HG03432 (cell line): ENCODE results near the gene GATAD2A.
A peak's percentile ranks its signal among the peaks of the same experiment; 100 is the strongest.
"Not testable (repeated sequence)": the region's sequence is repeated elsewhere in the genome, so short reads cannot be mapped to it uniquely, and the experiment has no call there.

Experiments used
- ATAC-seq: cut with Tn5 transposase; IDR thresholded peaks from one replicate; pipeline ENCODE4 v1.9.1; 2021; ENCODE audit warnings: mild to moderate bottlenecking, moderate library complexity; ENCODE audit not compliant: unreplicated experiment

The GATAD2A gene

DNA sequence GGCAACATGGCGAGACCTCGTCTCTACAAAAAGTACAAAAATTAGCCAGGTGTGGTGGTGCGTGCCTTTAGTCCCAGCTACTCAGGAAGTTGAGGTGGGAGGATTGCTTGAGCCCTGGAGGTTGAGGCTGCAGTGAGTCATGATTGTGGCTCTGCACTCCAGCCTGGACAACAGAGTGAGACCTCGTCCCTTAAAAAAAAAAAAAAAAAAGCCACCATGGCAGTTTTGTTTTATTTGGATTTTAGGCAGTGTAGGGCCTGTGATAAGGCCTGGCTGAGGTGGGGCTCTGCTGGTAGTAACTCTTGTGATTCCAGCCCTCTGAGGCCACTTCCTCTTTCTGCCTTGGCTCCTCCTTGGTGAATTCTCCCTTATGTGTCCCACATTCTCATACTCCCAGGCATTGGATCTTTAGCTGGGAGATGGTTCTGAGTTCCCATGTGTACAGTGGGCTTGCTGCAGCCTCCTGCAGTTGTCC, 39.2 kb downstream of the GATAD2A start:
- peak; percentile 42 for ATAC-seq

DNA sequence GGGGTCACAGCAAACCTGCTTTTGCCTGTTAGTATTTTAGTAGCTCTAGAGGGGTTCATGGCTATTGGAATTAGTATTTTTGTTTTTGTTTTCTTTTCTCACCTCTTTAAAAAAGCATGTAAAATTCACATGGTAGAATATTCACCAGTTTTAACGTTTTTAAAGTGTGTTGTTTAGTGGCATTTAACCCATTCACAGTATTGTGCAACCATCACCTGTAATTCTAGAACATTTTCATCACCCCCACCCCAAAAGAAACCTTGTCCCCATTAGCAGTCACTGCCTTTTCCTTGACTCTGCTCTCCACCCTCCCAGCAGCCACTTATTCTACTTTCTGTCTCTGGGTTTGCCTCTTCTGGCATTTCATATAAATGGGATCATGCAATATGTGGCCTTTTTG, 39.8 kb downstream of the GATAD2A start:
- no peak for ATAC-seq

DNA sequence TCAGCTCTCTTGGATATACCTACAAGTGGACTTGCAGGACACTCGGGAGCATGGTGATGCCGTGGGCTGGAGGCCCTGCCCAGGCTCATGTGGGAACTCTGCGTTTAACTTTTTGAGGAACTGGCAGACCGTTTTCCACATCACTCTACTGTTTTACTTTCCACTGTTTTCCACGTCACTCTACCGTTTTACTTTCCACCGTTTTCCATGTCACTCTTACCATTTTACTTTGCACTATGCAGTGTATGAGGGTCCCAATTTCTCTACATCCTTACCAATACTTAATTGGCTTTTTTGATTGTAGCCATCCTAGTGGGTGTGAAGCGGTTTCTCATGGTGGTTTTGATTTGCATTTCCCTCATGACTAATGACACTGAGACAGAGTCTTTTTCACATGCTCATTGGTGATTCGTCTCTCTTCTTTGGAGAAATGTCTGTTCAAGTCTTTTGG, 40.5 kb downstream of the GATAD2A start:
- peak; percentile 48 for ATAC-seq

DNA sequence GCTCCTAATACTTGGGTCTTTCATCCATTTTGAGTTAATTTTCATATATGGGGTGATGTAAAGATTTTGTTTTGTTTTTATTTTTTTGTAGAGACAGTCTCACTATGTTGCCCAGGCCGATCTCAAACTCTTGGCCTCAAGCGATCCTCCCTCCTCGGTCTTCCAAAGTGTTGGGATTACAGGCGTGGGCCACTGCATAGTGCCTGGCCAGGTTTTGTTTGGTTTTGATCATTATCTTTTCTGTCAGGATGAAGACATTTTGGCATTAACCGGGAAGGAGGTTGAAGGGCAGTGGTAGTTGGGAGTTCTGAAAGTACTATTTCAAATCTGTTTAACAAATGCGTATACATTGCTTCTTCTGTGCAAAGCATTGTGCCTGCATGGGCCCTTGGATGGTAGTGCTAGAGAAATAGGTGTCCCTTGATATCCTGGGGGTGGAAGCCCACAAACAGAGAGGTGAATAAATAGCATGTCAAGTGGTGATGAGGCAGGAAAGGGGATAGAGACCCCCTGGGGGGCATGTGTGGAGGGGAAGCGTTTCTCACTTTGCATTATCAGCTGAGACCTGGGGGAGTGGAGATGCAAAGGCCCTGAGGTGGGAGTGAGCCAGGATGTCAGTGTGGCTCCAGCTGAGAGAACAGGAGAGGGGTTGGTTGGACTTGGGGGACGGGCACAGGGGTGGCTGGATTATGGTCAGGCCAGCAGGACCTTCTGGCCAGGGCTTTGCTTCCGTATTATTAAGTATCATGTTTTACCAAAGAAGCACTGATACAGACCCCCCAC, 41.4 kb downstream of the GATAD2A start:
- ATAC-seq = no peak

DNA sequence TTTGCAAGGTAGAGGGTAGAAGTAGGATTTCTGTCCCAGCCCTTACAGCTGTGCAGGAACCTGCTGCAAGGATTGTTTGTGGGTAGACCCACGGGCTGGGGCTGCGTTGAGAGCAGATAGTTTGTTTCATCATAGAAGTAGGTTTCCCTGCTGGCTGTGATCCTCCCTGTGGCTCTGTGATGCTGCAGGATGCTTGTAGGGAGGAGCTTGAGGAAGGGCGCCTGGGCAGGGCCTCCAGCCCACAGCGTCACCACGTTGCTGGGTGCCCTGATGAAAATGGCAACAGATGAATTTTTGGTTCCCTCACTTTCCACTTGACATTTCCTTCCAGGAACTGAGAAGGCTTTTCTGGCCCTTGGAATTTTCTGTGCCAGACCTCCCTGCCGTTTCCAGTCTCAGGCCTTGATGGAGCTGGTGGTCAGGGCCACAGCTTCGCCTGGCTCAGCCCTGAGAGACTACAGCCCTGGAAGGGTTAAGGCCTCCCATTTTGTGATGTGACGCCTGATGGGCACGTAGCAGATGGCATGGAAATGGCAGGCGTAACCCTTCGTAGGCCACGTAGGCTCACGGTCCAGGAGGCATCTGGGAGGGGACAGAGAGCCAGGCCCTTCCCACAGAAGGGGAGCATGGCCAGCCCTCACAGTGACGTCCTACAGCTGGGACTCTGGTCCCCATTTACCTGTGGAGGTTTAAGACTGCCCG, 42.2 kb downstream of the GATAD2A start:
- no peak for ATAC-seq

DNA sequence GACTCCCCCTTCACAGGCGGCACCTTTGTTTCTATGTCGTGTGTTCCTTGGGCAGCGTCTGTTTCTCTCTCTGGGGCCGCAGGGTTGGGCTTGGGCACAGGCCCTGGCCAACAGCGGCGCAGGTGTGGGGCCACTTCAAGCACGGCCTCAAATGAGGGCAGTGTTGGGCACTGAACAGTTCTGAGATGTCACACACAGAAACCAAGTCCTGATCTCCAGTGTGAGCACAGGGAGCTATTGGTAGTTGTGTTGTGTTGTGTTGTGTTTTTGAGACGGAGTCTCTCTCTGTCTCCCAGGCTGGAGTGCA, 42.7 kb downstream of the GATAD2A start:
- ATAC-seq = no peak

DNA sequence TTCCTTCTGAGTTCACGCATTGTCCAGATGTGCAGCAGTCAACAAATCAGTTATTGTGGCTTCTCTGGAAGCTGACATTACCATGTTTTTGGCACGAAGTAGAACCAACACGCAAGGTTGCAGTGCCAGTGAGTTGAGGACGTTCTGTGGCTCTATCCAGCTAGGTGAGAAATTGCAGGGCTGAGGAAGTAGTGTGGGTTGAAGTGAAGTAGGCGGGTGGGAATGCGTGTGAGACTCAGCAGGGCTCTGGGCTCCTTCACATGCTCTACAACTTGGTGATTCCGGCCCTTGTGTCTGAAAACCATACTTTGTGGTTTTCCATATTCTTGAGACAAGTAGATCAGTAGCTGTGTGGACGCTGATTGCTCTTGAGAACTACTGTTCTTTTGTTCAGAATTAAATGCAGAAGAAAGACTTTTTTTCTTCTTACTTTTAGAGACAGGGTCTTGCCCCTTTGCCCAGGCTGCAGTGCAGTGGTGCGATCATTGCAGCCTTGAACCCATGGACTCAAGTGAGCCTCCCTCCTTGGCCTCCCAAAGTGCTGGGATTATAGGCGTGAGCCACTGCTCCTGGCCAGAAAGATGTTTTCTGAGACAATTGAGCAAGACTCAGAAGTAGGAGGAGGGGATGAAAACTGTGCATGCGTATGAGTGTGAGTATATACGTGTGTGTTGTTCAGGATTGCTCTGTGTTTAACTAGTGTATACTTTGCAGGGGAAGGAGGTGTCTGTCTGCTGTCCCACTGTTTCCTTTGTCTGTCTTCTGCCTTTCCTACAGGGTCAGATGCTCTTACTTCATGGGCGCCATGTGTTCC, 46.2 kb downstream of the GATAD2A start:
- ATAC-seq = peak; percentile 61

DNA sequence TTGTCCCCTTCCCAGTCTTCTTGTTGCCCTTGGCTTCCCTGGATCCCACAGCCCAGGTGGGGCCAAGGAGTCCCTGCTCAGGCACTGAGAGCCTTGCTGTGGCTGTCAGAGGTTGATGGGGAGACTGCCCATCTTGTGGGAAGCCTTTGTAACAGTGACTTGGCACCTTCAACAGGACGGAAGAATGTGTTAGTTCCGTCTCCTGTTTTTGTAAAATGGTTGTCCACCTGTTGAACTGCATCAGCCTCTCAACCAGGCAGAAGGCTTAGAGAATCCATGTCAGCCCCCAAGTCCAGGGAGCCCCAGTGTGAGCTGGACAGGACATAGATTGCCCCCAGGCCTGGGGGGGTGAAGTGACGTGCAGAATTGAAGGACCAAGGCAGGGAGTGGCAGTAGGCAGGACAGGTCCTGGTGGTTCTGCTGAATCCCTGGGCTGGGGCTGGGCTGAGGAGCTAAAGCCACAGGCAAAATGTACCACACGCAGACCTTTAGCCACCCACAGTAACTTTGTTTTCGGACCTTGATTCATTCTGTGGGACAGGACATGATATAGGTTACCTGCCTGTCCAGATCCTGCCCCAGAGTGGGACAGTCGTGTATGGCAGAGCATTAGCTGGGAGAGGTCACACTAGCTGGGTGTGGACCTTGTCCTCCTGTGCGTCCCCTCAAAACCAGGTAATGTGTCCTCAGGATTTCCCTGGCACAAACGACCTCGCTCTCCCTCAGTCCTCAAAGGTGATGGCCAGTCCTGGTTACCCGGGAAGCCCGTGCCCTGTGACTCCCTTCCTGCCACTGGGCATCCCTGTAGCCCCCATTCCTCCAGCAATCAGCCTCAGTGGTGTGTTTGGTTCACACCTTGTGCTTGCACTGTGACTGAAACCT, 47.0 kb downstream of the GATAD2A start:
- no peak for ATAC-seq

DNA sequence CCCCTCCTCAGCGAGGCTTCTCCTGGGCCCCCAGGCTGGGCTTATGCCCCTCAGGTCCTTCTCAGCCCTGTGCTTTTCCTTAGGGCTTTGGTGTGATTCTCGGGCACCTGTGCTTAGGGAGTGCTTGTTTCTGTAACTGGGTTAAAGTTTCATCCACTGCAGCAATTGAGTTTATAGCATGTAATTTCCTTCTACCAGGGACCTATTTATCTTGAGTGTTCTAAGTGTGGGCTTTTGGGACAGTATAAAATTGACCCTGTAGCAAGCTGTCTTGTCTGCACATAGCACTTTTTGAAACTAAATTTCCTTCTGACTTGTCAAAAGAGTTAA, 47.6 kb downstream of the GATAD2A start:
- ATAC-seq = no peak

DNA sequence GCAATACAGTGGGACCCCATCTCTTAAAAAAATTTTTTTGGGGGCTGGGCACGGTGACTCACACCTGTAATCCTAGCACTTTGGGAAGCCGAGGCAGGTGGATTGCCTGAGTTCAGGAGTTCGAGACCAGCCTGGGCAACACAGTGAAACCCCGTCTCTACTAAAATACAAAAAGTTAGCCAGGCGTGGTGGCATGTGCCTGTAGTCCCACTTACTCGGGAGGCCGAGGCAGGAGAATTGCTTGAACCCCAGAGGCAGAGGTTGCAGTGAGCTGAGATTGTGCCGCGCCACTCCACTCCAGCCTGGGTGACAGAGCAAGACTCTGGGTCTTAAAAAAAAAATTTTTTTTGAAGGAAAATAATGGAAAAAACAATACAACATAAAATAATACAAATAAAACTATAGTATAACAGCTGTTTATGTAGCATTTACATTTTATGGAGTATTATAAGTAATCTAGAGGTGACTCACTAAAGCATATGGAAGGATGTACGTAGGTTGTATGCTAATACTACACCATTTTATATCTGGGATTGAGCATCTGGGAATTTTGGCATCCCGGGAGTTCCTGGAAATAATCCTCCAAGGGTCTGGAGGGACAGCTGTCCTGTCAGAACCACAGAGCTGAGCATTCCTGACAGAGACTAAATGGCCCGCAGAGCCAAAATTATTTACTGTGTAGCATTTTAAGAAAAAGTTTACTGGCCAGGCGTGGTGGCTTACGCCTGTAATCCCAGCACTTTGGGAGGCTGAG, 49.9 kb downstream of the GATAD2A start:
- not testable (repeated sequence) for ATAC-seq

DNA sequence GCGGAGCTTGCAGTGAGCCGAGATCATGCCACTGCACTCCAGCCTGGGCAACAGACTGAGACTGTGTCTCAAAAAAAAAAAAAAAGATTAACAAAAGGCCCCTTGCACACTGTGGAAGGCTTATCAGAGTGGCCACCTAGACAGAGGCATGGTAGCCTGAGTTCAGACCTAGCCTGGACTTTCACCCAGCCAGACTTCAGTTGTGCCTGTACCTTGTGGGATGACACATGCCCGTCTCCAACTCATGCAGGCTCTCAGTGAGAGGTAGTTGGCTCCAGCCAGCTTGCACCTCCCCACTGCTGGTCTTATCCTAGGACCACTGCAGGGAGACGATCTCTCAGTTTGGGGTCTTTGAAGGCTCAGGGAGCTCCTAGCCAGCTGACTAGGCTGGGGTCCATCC, 52.2 kb downstream of the GATAD2A start:
- no peak for ATAC-seq

DNA sequence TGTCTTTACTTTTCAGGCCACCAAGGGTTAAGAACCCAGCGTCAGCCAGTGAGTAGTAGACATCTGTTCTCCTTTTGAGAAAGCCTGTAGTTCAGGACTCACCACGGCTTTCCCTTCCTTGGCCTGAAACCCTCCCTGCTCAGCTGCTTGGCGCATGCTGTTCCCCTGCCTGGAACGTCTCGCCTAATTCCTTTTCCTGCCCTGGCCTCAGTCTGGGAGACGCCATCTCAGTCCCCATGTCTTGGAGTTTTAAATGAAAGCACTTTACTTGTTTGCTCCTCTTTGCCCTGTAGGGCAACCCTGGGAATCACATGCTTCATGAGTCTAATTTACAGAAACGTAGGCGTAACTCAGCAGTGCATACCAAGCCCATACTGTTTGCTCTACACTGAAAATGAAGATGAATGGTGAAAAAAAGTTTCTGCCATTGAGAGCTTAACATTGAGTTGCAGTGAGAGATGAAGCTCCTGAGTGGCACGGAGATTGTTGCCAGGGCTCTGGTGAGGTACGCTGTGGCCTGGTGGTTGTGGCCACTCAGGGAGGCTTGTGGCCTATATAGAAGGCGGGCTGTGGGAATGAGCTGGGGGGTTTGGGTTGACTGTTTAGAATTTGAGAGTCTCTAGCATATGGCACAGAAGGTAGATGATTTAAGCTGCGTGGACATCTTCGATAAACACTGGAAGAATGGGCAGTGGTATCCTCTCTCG, 52.8 kb downstream of the GATAD2A start:
- ATAC-seq = no peak

DNA sequence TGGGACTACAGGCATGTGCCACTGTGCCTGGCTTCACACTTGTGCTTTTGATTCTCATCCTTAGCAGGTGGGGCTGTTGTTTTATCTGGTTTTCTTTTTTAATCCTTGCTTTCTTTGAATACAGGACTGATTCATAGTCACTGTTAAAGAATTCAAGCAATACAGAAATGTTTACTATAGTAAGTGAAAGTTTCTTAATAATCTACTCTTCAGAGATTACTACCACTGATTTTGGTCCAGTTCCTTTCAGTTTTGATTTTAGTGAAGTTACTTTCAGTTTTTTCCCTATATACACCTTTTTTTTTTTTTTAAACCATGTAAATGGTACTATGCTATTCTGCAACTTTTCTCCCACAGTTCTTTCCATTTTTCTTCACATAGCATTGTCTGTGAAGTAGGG, 53.6 kb downstream of the GATAD2A start:
- no peak for ATAC-seq

DNA sequence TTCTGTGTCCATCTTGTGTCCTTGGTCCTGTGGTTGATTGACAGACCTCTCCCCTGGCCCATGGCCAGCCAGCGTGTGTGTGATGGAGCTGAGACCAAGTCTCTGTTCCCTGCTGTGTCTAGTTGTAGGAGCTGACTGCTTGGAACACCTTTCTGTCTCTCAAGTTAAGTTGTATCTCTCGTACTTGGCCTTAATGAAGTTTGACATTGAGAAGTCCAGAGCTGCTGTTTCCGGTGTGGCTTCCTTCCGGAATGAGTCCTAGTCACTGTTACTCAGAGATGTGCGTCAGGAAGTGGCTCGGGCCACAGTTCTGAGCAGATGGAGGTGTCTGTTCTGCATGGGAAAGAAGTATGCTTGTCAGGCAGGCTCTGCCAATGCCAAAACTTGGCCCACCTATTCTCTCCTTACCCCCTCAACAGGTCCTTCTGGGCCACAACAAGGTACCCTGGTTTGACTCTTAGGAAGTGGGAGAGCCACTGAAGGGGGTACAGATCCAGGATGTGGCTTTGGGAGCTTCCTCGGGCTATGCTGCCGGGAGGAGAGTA, 54.3 kb downstream of the GATAD2A start:
- no peak for ATAC-seq

DNA sequence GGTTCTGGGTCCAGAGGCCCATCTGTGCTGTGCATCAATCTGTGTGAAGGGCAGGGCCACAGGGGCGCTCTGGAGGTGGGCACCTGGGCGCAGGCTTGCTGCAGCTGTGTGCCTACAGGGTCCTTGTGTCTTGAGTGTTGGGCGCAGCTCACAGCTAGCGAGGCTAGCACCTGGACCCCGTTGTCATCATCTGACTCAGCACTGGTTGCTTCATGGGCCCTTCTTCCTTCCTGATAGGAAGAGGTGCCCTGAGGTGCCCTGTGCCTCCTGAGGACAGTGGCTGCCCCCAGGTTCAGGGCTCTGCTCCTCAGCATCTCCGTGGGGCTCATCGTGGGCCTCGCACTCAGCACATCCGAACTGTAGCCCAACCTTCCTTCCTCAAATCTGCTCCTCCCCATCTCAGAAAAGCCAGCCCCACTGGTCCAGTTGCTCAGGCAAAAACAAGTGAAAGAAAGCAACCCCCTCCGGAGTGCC, 54.8 kb downstream of the GATAD2A start:
- ATAC-seq = peak; percentile 27

DNA sequence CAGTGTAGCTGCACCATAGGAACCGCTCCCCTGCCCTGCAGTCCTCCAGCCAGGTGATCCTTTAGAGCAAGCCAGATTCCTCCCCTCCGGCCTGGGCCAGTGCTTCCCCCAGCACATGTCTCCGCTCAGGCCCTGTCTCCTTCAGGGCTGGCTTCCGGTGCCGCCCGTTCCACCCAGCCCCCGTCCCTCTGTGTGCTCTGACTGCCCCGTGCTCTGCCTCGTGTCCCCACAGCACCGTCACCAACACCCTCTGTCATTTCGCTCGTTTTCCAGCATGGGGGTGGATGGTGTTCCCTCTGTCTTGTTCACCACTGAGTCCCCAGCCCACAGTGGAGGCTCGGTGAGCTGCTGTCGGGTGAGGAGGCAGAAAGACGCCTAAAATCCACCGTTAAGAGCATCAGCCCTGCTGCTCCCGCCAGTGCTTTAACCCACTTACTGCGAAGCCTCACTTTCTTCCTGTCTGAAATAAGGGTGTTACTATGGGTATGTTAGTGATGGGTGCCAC, 55.3 kb downstream of the GATAD2A start:
- peak; percentile 64 for ATAC-seq

DNA sequence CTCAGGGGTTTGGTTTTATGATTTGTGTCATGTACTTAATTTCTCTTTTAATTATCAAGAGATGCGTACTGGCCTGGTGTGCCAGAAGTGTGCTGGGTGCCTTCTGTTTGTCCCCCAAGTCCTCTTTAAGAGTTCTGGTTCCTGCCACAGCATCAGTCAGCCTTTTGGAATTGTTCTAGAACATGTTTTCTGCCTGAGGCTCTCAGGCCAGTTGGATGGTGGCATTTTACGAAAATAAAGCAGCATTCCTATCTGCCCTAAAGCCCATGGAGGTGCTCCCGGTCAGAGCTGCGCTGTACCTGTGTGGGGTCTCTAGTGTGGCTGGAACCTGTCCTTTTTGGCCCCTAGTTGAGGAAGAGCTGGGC, 55.8 kb downstream of the GATAD2A start:
- ATAC-seq = no peak

DNA sequence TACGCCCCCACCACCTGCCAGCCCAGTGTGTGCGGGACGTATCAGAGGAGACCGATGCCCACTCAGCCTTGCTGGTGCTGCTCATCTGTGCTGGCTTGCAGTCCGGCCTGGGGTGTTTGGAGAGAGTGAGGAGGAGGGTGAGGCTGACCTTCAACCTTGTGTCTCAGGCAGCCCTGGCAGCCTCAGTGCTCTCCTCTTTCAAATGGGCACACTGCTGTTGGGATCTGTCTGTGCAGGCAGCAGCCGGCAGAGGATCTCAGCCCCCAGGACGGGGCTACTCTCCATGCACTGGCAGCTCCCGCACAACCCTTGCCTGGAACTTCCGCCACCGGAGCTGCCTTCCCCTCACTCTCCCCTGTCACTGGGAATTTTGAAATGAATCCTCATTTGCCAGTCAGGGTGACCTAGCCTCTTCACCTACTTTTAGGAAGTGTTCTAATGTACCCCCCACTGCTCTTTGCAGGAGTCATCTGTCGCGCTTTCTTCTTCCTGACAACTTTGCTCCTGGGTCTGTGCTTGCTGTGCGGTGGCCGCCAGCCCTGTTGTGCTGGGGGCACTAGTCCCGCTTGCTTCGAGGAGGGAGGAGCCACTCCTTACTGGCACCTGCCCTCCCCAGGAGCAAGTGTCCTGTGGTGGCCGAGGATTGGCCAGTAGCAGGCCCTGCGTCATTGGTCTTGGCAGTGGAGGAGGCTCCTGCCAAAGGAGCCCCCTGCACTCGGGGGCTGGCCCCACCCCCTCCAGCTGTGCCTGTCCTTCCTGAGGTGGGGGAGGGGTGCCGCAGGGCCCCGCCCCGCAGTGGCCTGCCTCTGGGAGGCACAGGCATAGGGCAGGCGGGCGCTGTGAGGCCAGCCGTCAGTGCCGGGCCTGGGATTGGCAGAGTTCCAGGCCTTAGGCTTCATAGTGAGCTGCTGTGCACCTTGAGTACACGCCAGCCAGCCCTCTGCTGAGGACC, 56.5 kb downstream of the GATAD2A start:
- ATAC-seq = no peak
